H1 (cell line): ENCODE data around the gene CNGB1. TPM values are rescaled to one million over a fixed set of nuclear protein-coding genes. Genes with fewer than 3 reads are reported as not detected.

Source experiments
- CTCF ChIA-PET: fragments of 300-600 bp; sonication (Branson Sonifier 250); formaldehyde crosslinking; loops from one replicate; lab custom pipeline; 2021; ENCODE audit not compliant: partially characterized antibody; lab: Charles Lee
- POLR2A ChIA-PET: fragments of 300-600 bp; sonication (Branson Sonifier 250); formaldehyde crosslinking; loops from one replicate; lab custom pipeline; 2021; ENCODE audit warnings: inconsistent platforms; ENCODE audit not compliant: partially characterized antibody; lab: Charles Lee
- DNase-seq, 2 experiments: peaks; one replicate each; pipeline versions ENCODE4 v3.0.0 to v3.0.0-alpha.2; 2010 to 2022; ENCODE audit warnings: low spot score in 2 of 2, low read depth in 1 of 2, mixed read lengths in 1 of 2
- FAIRE-seq: peaks from 2 replicates; lab custom pipeline; 2011; peaks lifted over from hg19 to GRCh38; lab: Jason Lieb, UNC
- H2AFZ ChIP-seq: 2 replicates; pipeline ENCODE4 v1.8.1; 2012; ENCODE audit warnings: low read length, inconsistent platforms
- H2AK5ac ChIP-seq: 2 replicates; pipeline ENCODE4 v1.6.1; 2013; ENCODE audit warnings: low read depth, low read length
- H2BK120ac ChIP-seq: replicated peaks from 2 replicates; pipeline ENCODE3; 2013; ENCODE audit warnings: low read depth, low read length, inconsistent platforms
- H2BK12ac ChIP-seq: 2 replicates; pipeline ENCODE4 v1.6.1; 2013; ENCODE audit warnings: low read depth, low read length
- H2BK15ac ChIP-seq: 2 replicates; pipeline ENCODE4 v1.6.1; 2013; ENCODE audit warnings: low read length
- H2BK20ac ChIP-seq: 2 replicates; pipeline ENCODE4 v1.6.1; 2013; ENCODE audit warnings: low read length
- H2BK5ac ChIP-seq: 2 replicates; pipeline ENCODE4 v1.6.1; 2013; ENCODE audit warnings: low read depth, low read length
- H3K14ac ChIP-seq: 2 replicates; pipeline ENCODE4 v1.6.1; 2013; ENCODE audit warnings: inconsistent platforms; ENCODE audit not compliant: insufficient read length
- H3K18ac ChIP-seq: 2 replicates; pipeline ENCODE4 v1.6.1; 2013; ENCODE audit warnings: low read length; ENCODE audit errors: extremely low read depth
- H3K23ac ChIP-seq: 2 replicates; pipeline ENCODE4 v1.6.1; 2013; ENCODE audit warnings: inconsistent platforms; ENCODE audit not compliant: insufficient read length
- H3K23me2 ChIP-seq: 2 replicates; pipeline ENCODE4 v1.6.1; 2013; ENCODE audit warnings: low read depth, low read length
- H3K27ac ChIP-seq: 2 replicates; pipeline ENCODE4 v1.6.1; 2011; ENCODE audit warnings: low read depth, low read length, inconsistent platforms
- H3K27me3 ChIP-seq, 4 experiments: replicated peaks in 1 of 4; 1 replicate in 1 of 4; 2 replicates in 3 of 4; pipeline versions ENCODE4 v1.6.1 to v1.8.1; 2011 to 2013; ENCODE audit warnings: low read length in 3 of 4, mild to moderate bottlenecking in 3 of 4, inconsistent platforms in 2 of 4, mixed read lengths in 2 of 4, moderate library complexity in 1 of 4; ENCODE audit not compliant: control insufficient read depth in 3 of 4, insufficient read depth in 3 of 4; ENCODE audit errors: extremely low read depth in 1 of 4
- H3K36me3 ChIP-seq, 4 experiments: 2 replicates each; pipeline versions ENCODE4 v1.6.1 to v1.8.1; 2011 to 2013; ENCODE audit warnings: mild to moderate bottlenecking in 4 of 4, low read length in 3 of 4, moderate library complexity in 2 of 4, control low read depth in 1 of 4, inconsistent platforms in 1 of 4; ENCODE audit not compliant: insufficient read depth in 4 of 4, control insufficient read depth in 2 of 4
- H3K4ac ChIP-seq: replicated peaks from 2 replicates; pipeline ENCODE3; 2013; ENCODE audit warnings: low read length, low read depth, mixed read lengths, inconsistent platforms; ENCODE audit not compliant: insufficient read length
- H3K4me1 ChIP-seq, 4 experiments: replicated peaks in 1 of 4; 1 replicate in 1 of 4; 2 replicates in 3 of 4; pipeline versions ENCODE4 v1.6.1 to v1.8.1; 2011 to 2013; ENCODE audit warnings: low read length in 3 of 4, inconsistent platforms in 2 of 4, mixed read lengths in 1 of 4; ENCODE audit not compliant: insufficient read depth in 4 of 4, control insufficient read depth in 3 of 4
- H3K4me2 ChIP-seq, 2 experiments: 2 replicates each; pipeline versions ENCODE4 v1.6.1 to v1.8.1; 2011 to 2013; ENCODE audit warnings: low read depth in 2 of 2, low read length in 2 of 2, control low read depth in 1 of 2, inconsistent platforms in 1 of 2, mild to moderate bottlenecking in 1 of 2; ENCODE audit not compliant: insufficient read depth in 1 of 2
- H3K4me3 ChIP-seq, 4 experiments: fragments of 200-600, 300-600 bp in 1 of 4; sonication (generic), shearing (Covaris generic), sonication (Bioruptor Twin) in 1 of 4; 2 replicates each; pipeline versions ENCODE4 v1.5.1 to v1.8.1; 2011 to 2016; ENCODE audit warnings: low read length in 4 of 4, low read depth in 3 of 4, control low read depth in 2 of 4, inconsistent platforms in 2 of 4, mild to moderate bottlenecking in 2 of 4, mixed read lengths in 1 of 4, moderate library complexity in 1 of 4; ENCODE audit not compliant: insufficient read depth in 2 of 4; ENCODE audit errors: extremely low read depth in 1 of 4
- H3K56ac ChIP-seq: replicated peaks from 2 replicates; pipeline ENCODE3; 2013; ENCODE audit warnings: low read depth, mild to moderate bottlenecking, mixed read lengths, low read length, inconsistent platforms; ENCODE audit not compliant: insufficient read length
- H3K79me1 ChIP-seq: 2 replicates; pipeline ENCODE4 v1.6.1; 2013; ENCODE audit warnings: low read depth, low read length, control low read depth
- H3K79me2 ChIP-seq, 2 experiments: 2 replicates each; pipeline versions ENCODE4 v1.6.1 to v1.8.1; 2012 to 2013; ENCODE audit warnings: low read length in 2 of 2, mild to moderate bottlenecking in 2 of 2, inconsistent platforms in 1 of 2; ENCODE audit not compliant: insufficient read depth in 2 of 2, control insufficient read depth in 1 of 2
- H3K9ac ChIP-seq, 4 experiments: replicated peaks in 1 of 4; 1 replicate in 1 of 4; 2 replicates in 3 of 4; pipeline versions ENCODE4 v1.6.1 to v1.8.1; 2011 to 2013; ENCODE audit warnings: low read depth in 3 of 4, low read length in 3 of 4, control low read depth in 2 of 4, mild to moderate bottlenecking in 2 of 4, moderate library complexity in 2 of 4, inconsistent platforms in 1 of 4; ENCODE audit errors: extremely low read depth in 1 of 4
- H3K9me3 ChIP-seq, 2 experiments: 2 replicates each; pipeline versions ENCODE4 v1.6.1 to v1.8.1; 2012 to 2013; ENCODE audit warnings: mild to moderate bottlenecking in 2 of 2, moderate library complexity in 2 of 2, control low read depth in 1 of 2, inconsistent platforms in 1 of 2, low read depth in 1 of 2, low read length in 1 of 2, mixed read lengths in 1 of 2; ENCODE audit not compliant: insufficient read depth in 2 of 2
- H4K20me1 ChIP-seq, 2 experiments: replicated peaks in 1 of 2; 2 replicates each; pipeline versions ENCODE3 to v1.8.1; 2011 to 2013; ENCODE audit warnings: inconsistent platforms in 2 of 2, low read length in 2 of 2, mild to moderate bottlenecking in 1 of 2; ENCODE audit not compliant: insufficient read depth in 2 of 2, control insufficient read depth in 1 of 2
- H4K5ac ChIP-seq: 2 replicates; pipeline ENCODE4 v1.6.1; 2013; ENCODE audit warnings: low read length, low read depth, mixed read lengths, inconsistent platforms; ENCODE audit not compliant: insufficient read length
- H4K8ac ChIP-seq: 2 replicates; pipeline ENCODE4 v1.8.0; 2013; ENCODE audit warnings: mild to moderate bottlenecking, moderate library complexity, low read length, inconsistent platforms; ENCODE audit not compliant: insufficient read depth; ENCODE audit errors: extremely low read depth
- H4K91ac ChIP-seq: replicated peaks from 2 replicates; pipeline ENCODE3; 2013; ENCODE audit warnings: low read length, mixed read lengths, inconsistent platforms; ENCODE audit not compliant: insufficient read length
- ASH2L ChIP-seq: fragments of 200-600, 300-600 bp; sonication (generic); IDR thresholded peaks from one replicate; pipeline ENCODE4 v1.7.1; 2017; ENCODE audit warnings: low read length
- JUND ChIP-seq: IDR thresholded peaks from 2 replicates; pipeline ENCODE4 v1.6.1; 2011; ENCODE audit warnings: mild to moderate bottlenecking, improper control_type of control experiment, low read length
- SRF ChIP-seq: IDR thresholded peaks from 2 replicates; pipeline ENCODE4 v1.6.1; 2011; ENCODE audit warnings: mild to moderate bottlenecking, low read depth, low read length, moderate library complexity
- WGBS, 2 experiments: shearing (Covaris generic) in 1 of 2; methylation state at CpG; one replicate each; pipeline versions ENCODE4 v1.1.6 to v1.1.7; 2013 to 2015; ENCODE audit warnings: low lambda C conversion rate in 2 of 2, mixed read lengths in 2 of 2, inconsistent platforms in 1 of 2, low coverage in 1 of 2, missing lambda C conversion rate in 1 of 2; ENCODE audit not compliant: insufficient replicate concordance in 2 of 2, insufficient coverage in 1 of 2, insufficient read length in 1 of 2; ENCODE audit errors: extremely low coverage in 1 of 2, missing lambda C conversion rate in 1 of 2; 5-methylcytosine and 5-hydroxymethylcytosine counted together
- polyA plus RNA-seq, 7 experiments: library from polyadenylated mRNA; depleted of rRNA in 3 of 7; stranded (reverse) in 5 of 7; unstranded in 2 of 7; fragments of >200 nt in 5 of 7; fragments of 200-250 nt in 2 of 7; gene quantifications; 1 replicate in 5 of 7; 2 replicates in 1 of 7; 4 replicates in 1 of 7; pipeline versions ENCODE4 v1.2.1 to v1.2.3, GENCODE V29; 2011 to 2013; ENCODE audit warnings: missing spikeins in 2 of 7, mixed read lengths in 2 of 7
- total RNA-seq: library from RNA; stranded (reverse); fragmentation: NEBNext Ultra II Directional; extraction: Animal tissue kit (Norgen Biotek cat#: 25700); gene quantifications from 2 replicates; pipeline ENCODE4 v1.2.1, GENCODE V29; 2021

CNGB1 gene
- total and polyA plus RNA-seq, 2 of the 8 experiments (the other 6 are each of a cell fraction or from before 2014, with no cell fraction given): not detected

- TF ChIP-seq ASH2L: no peak
- no peak for TF ChIP-seq SRF
- no peak for TF ChIP-seq JUND
Observed at GRCh38 chr16:57897996-57898395, 72.9 kb downstream of the CNGB1 start.

More at GRCh38 chr16:57897996-57898395, 72.9 kb downstream of the CNGB1 start:
- ChIA-PET POLR2A (no interaction called here), CTCF (interaction anchor here (0.6 to 16.4 kb wide), 22 partner anchors 9 to 171 kb away, joined by 3 to 305 read pairs (median 6); partner anchors contain the start of genes CNGB1, USB1 and ZNF319)
- no peaks in the 10 kb centered on the region for H4K20me1 ChIP-seq
- H2BK20ac ChIP-seq: no peak overlapping the region
- H3K4ac ChIP-seq: no peak overlapping the region
- H3K27me3 ChIP-seq: no peaks in the 10 kb centered on the region
- H2AFZ ChIP-seq: 0 out of 2 replicates have a peak overlapping the region, but pooled peaks have one; percentile 38
- H2BK12ac ChIP-seq: no peak overlapping the region
- no peak overlapping the region for H3K56ac ChIP-seq
- 89% methylated on average over 4 of the region's 4 CpGs; no CpG with 5 or more reads in 1 of the 2 experiments for WGBS, 2 experiments
- H3K27ac ChIP-seq: no peak overlapping the region
- H3K23ac ChIP-seq: no peak overlapping the region
- FAIRE-seq (no peak), DNase-seq (no peak)
- H3K79me1 ChIP-seq: no peaks in the 10 kb centered on the region
- H3K4me3 ChIP-seq: no peak overlapping the region
- no peaks in the 10 kb centered on the region for H3K79me2 ChIP-seq
- peaks cover 0 to 5% (median under 1%) of the 10 kb centered on the region in 4 experiments; a peak in 3 of 7 replicates for H3K4me1 ChIP-seq
- no peaks in the 10 kb centered on the region for H3K36me3 ChIP-seq
- H2BK15ac ChIP-seq: no peak overlapping the region
- no peaks in the 10 kb centered on the region for H3K23me2 ChIP-seq
- H4K91ac ChIP-seq: no peak overlapping the region
- no peak overlapping the region for H3K9ac ChIP-seq
- no peak overlapping the region for H3K18ac ChIP-seq
- no peak overlapping the region for H3K14ac ChIP-seq
- no peak overlapping the region for H2AK5ac ChIP-seq
- H3K9me3 ChIP-seq: no peaks in the 10 kb centered on the region
- H4K8ac ChIP-seq: no peak overlapping the region
- H2BK5ac ChIP-seq: no peak overlapping the region
- H2BK120ac ChIP-seq: no peak overlapping the region
- no peak overlapping the region for H3K4me2 ChIP-seq
- H4K5ac ChIP-seq: no peak overlapping the region
